Smooth muscle cell (in vitro differentiated cells): ENCODE results near the gene C10orf71. TPM values are rescaled to one million over a fixed set of nuclear protein-coding genes. Genes with fewer than 3 reads are reported as not detected.

Experiments
- DNase-seq: peaks from one replicate; lab custom pipeline; 2025; ENCODE audit not compliant: unreplicated experiment; lab: John Stamatoyannopoulos, UW
- H2AFZ ChIP-seq: fragments of 200-600 bp; sonication (generic); 2 replicates; pipeline ENCODE4 v1.6.0; 2016; ENCODE audit warnings: antibody characterized with exemption, low read depth, mild to moderate bottlenecking
- H3F3A ChIP-seq: fragments of 200-600 bp; sonication (generic); 2 replicates; pipeline ENCODE4 v1.6.0; 2017; ENCODE audit warnings: antibody characterized with exemption, low read depth
- H3K27ac ChIP-seq: fragments of 200-600 bp; sonication (generic); 2 replicates; pipeline ENCODE4 v1.5.1; 2016; ENCODE audit warnings: low read depth, mild to moderate bottlenecking
- H3K27me3 ChIP-seq: fragments of 200-600 bp; sonication (generic); 2 replicates; pipeline ENCODE4 v1.6.1; 2016; ENCODE audit warnings: low read depth, mild to moderate bottlenecking
- H3K36me3 ChIP-seq: fragments of 200-600 bp; sonication (generic); 2 replicates; pipeline ENCODE4 v1.5.1; 2016; ENCODE audit warnings: low read depth
- H3K4me1 ChIP-seq: fragments of 200-600 bp; sonication (generic); 2 replicates; pipeline ENCODE4 v1.5.1; 2016; ENCODE audit warnings: low read depth
- H3K4me2 ChIP-seq: fragments of 200-600 bp; sonication (generic); 2 replicates; pipeline ENCODE4 v1.6.0; 2016; ENCODE audit warnings: mild to moderate bottlenecking
- H3K4me3 ChIP-seq: fragments of 200-600 bp; sonication (generic); 2 replicates; pipeline ENCODE4 v1.5.1; 2016; ENCODE audit warnings: mild to moderate bottlenecking
- H3K79me2 ChIP-seq: fragments of 200-600 bp; sonication (generic); 2 replicates; pipeline ENCODE4 v1.6.0; 2016; ENCODE audit warnings: low read depth, mild to moderate bottlenecking
- H3K9ac ChIP-seq: fragments of 200-600 bp; sonication (generic); 2 replicates; pipeline ENCODE4 v1.6.0; 2016; ENCODE audit warnings: low read depth
- H3K9me3 ChIP-seq: fragments of 200-600 bp; sonication (generic); replicated peaks from 2 replicates; pipeline ENCODE4 v1.5.1; 2016; ENCODE audit warnings: low read depth
- H4K20me1 ChIP-seq: fragments of 200-600 bp; sonication (generic); 2 replicates; pipeline ENCODE4 v1.6.0; 2016; ENCODE audit warnings: low read depth
- CTCF ChIP-seq: fragments of 200-600 bp; sonication (generic); IDR thresholded peaks from 2 replicates; pipeline ENCODE4 v1.5.1; 2017; ENCODE audit warnings: borderline replicate concordance, mild to moderate bottlenecking, antibody characterized with exemption; ENCODE audit not compliant: insufficient read depth, poor library complexity, severe bottlenecking
- WGBS: methylation state at CpG from one replicate; pipeline ENCODE4 v1.1.7; 2016; ENCODE audit warnings: low lambda C conversion rate; 5-methylcytosine and 5-hydroxymethylcytosine counted together
- polyA plus RNA-seq: library from polyadenylated mRNA; unstranded; fragments of >200 nt; fragmentation: Nextera tagmentation; extraction: Ambion mirVana; gene quantifications from 2 replicates; pipeline ENCODE4 v1.2.1, GENCODE V29; 2016
- total RNA-seq: library from RNA; depleted of rRNA; stranded (reverse); fragments of >200 nt; gene quantifications from 2 replicates; pipeline ENCODE4 v1.2.3, GENCODE V29; 2014

Gene C10orf71
- total and polyA plus RNA-seq, 2 experiments from 2014 or later, result not detected

- Histone ChIP-seq H3K36me3 (no peaks in the 10 kb centered on the region), H3K9ac (no peak overlapping the region), H3K27me3 (no peaks in the 10 kb centered on the region), H3K79me2 (no peaks in the 10 kb centered on the region), H3K4me1 (no peaks in the 10 kb centered on the region), H3K27ac (no peak overlapping the region), H3K4me3 (no peak overlapping the region), H3K4me2 (no peak overlapping the region), H3F3A (no peaks in the 10 kb centered on the region), H3K9me3 (no peaks in the 10 kb centered on the region), H2AFZ (no peak overlapping the region), H4K20me1 (no peaks in the 10 kb centered on the region)
- 91% methylated on average over 4 of the region's 4 CpGs for WGBS
- no peak for DNase-seq
- no peak for TF ChIP-seq CTCF
Observed at GRCh38 chr10:49349390-49349789, 50.4 kb downstream of the C10orf71 start.

DNA sequence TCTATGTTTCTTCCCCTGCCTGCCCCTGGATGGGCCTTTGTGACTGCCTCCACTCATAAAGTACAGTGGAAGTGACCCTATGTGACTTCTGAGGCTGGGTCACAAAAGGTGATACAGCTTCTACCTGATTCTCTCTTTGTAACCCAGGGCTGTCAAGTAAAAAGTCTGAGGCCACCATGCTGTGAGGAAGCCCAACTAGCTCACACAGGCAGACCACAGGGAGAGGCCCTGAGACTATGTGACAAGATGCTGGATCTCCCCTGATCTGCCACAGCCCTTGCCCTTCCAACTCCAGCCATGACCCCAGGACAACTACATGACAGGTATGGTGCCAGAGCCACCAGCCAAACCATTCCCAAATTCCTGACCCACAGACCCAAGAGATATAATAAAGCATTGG, 51.2 kb downstream of the C10orf71 start:
- Histone ChIP-seq H3K4me3 (no peak overlapping the region), H3K27ac (no peak overlapping the region), H3K9ac (no peak overlapping the region), H3K9me3 (no peaks in the 10 kb centered on the region), H3K27me3 (no peaks in the 10 kb centered on the region), H3F3A (no peaks in the 10 kb centered on the region), H3K4me1 (no peaks in the 10 kb centered on the region), H3K36me3 (no peaks in the 10 kb centered on the region), H2AFZ (no peak overlapping the region), H3K79me2 (no peaks in the 10 kb centered on the region), H3K4me2 (no peak overlapping the region), H4K20me1 (no peaks in the 10 kb centered on the region)
- no peak for DNase-seq
- no peak for TF ChIP-seq CTCF

DNA sequence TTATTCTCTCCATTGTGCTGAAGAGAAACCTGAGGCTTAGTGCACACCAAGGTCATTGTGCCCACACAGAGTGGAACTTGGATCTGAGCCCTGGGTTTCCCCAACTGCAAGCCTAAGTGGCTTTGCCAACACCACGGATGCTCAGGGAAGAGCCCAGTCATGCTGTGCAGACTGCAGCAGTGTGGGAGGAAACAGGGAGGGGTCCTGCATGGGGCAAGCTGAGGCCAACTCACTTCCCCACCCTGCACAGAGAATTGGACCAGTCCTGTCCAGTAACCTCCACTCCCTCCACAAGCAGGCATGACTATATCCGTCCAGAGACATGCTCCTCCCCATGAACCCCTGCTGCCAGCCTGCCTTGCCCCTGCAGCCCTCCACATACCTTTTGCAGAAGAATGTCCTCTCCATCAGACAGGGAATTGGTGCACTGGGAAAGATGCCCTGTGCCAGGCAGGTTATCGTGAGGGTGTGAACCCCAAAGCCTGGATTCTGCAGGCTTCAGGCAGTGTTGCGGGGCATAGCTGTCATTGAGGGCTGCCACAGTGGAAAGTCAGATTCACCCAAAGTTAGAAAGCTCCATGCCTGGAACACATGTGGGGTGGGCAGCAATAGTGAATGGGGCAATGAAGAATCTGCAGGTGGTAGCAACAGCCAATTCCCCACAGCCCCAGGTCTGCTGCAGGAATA, 52.0 kb downstream of the C10orf71 start:
- H2AFZ ChIP-seq, result no peak overlapping the region

More for the DNA sequence above, 52.0 kb downstream of the C10orf71 start:
- no peaks in the 10 kb centered on the region for H3K79me2 ChIP-seq
- no peak for TF ChIP-seq CTCF
- 75% methylated on average over 4 of the region's 4 CpGs for WGBS
- no peaks in the 10 kb centered on the region for H4K20me1 ChIP-seq
- H3K4me2 ChIP-seq, result no peak overlapping the region
- H3K27me3 ChIP-seq, result no peaks in the 10 kb centered on the region
- no peaks in the 10 kb centered on the region for H3K36me3 ChIP-seq
- H3K9ac ChIP-seq, result no peak overlapping the region
- H3K4me1 ChIP-seq, result no peaks in the 10 kb centered on the region
- no peak overlapping the region for H3K27ac ChIP-seq
- DNase-seq, result no peak
- no peaks in the 10 kb centered on the region for H3K9me3 ChIP-seq
- no peak overlapping the region for H3K4me3 ChIP-seq
- H3F3A ChIP-seq, result no peaks in the 10 kb centered on the region
